Hepatocyte (in vitro differentiated cells): ENCODE results near the gene ZNF579.

ENCODE experiments used
- EZH2 ChIP-seq: fragments of 200-600 bp; sonication (generic); IDR thresholded peaks from 2 replicates; pipeline ENCODE4 v1.6.1; 2016; ENCODE audit warnings: antibody characterized with exemption, mild to moderate bottlenecking, borderline replicate concordance
- EZH2phosphoT487 ChIP-seq: fragments of 200-600 bp; sonication (generic); IDR thresholded peaks from one replicate; pipeline ENCODE4 v1.6.1; 2018; ENCODE audit warnings: antibody characterized with exemption, mild to moderate bottlenecking, low read depth, moderate library complexity; ENCODE audit not compliant: unreplicated experiment, severe bottlenecking
- TF ChIP-seq, protein P1 (sequence below): fragments of 200-600 bp; sonication (generic); IDR thresholded peaks from 2 replicates; pipeline ENCODE4 v1.5.1; 2016; ENCODE audit warnings: antibody characterized with exemption, mild to moderate bottlenecking; ENCODE audit not compliant: poor library complexity

DNA sequence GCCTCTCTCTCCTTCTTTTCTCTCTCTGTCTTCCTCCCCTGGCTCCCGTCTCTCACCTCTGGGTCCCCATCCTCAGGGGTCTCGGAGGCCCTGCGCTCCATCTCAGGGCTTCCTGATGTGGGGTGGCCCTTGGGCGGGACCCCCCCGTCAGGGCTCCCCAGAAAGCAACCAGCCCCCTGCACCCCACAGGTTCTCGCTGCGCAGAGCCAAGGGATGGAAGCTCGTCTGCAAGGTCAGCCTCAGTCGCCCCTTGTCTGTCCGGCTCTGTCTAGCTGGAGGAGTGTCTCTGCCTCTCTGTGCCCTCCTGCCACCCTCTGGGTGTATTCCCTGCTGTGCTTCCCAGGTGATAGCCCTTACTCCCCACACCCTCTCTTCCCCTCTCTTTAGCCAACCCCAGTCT, 35.2 kb downstream of the ZNF579 start, which contains the start of gene SBK3:
- TF ChIP-seq, protein P1, sequence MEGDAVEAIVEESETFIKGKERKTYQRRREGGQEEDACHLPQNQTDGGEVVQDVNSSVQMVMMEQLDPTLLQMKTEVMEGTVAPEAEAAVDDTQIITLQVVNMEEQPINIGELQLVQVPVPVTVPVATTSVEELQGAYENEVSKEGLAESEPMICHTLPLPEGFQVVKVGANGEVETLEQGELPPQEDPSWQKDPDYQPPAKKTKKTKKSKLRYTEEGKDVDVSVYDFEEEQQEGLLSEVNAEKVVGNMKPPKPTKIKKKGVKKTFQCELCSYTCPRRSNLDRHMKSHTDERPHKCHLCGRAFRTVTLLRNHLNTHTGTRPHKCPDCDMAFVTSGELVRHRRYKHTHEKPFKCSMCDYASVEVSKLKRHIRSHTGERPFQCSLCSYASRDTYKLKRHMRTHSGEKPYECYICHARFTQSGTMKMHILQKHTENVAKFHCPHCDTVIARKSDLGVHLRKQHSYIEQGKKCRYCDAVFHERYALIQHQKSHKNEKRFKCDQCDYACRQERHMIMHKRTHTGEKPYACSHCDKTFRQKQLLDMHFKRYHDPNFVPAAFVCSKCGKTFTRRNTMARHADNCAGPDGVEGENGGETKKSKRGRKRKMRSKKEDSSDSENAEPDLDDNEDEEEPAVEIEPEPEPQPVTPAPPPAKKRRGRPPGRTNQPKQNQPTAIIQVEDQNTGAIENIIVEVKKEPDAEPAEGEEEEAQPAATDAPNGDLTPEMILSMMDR: no peak
- TF ChIP-seq EZH2 (no peak), EZH2phosphoT487 (no peak)
